HG02885 (cell line): ENCODE measurements around the gene WDR75.
"Not testable (repeated sequence)": the region's sequence is repeated elsewhere in the genome, so short reads cannot be mapped to it uniquely, and the experiment has no call there.

ENCODE experiments used
- ATAC-seq: cut with Tn5 transposase; IDR thresholded peaks from one replicate; pipeline ENCODE4 v1.9.1; 2021; ENCODE audit warnings: mild to moderate bottlenecking; ENCODE audit not compliant: unreplicated experiment, poor library complexity

The WDR75 gene

DNA sequence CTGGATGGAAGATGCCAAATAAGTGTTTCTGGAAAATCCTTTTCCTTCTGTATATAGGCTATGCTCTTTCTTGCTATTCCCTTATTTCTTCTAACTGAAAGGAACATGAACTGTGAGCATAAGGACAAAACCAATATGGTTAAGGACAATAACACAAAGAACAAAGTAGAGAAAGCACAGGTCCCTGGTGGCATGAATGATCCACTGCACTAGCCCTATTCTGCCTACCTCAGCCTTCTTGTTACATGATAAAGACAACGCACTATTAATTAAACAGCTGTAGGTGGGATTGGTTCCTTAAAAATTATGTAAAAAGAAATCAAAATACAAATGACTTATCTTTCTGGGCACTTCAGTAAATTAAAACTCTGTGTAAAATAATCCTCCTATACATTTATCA lies 1.9 kb upstream of the WDR75 start:
- ATAC-seq: no peak

DNA sequence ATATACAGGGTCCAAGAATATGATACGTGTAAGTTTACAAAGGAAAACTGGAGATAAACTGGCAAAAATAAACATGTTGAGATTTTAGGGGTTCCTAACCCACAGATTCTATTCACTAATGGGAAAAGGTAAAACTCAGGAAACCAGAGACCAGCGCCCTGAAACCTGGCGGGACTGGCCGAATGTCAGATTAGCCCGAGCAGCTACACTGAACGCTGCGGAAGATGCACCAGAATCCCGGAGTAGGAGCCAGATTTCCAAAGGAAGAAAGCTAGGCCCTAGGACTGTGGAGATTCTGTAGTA lies 679 bp upstream of the WDR75 start:
- ATAC-seq: peak; percentile 30

GRCh38 chr2:189441709-189442074 lies 418 bp downstream of the WDR75 start:
- ATAC-seq: no peak

- ATAC-seq: no peak
These were observed 1.2 kb downstream of the WDR75 start for GRCh38 chr2:189442468-189442867.

GRCh38 chr2:189444322-189444721 lies 3.0 kb downstream of the WDR75 start:
- ATAC-seq: peak; percentile 29

DNA sequence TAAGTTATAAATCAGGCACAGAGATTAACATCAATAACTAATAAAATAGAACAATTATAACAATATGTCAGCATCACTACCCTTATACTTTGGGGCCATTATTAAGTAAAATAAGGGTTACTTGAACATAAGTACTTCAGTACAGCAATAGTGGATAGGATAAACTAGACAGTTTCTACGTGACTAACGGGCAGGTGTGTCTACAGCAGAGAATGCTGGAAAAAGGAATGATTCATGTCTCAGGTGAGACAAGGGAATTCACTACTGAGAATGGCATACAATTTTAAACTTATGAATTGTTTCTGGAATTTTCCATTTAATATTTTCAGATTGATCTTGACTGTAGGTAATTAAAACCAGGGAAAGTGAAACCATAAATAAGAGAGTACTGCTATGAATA lies 5.5 kb downstream of the WDR75 start:
- no peak for ATAC-seq

GRCh38 chr2:189454009-189454408 lies 12.7 kb downstream of the WDR75 start:
- no peak for ATAC-seq

- peak; percentile 34 for ATAC-seq
These were observed 23.8 kb downstream of the WDR75 start for GRCh38 chr2:189465076-189465475.

GRCh38 chr2:189465478-189465877 lies 24.2 kb downstream of the WDR75 start:
- no peak for ATAC-seq

- ATAC-seq: no peak
These were observed 24.8 kb downstream of the WDR75 start for GRCh38 chr2:189466046-189466445.

- ATAC-seq: peak; percentile 41
These were observed 25.4 kb downstream of the WDR75 start for GRCh38 chr2:189466656-189467055.

- ATAC-seq: no peak
These were observed 25.9 kb downstream of the WDR75 start for GRCh38 chr2:189467160-189467559.

GRCh38 chr2:189467593-189467992 lies 26.3 kb downstream of the WDR75 start:
- ATAC-seq: no peak

- ATAC-seq: no peak
These were observed 33.3 kb downstream of the WDR75 start for GRCh38 chr2:189474526-189474925.

DNA sequence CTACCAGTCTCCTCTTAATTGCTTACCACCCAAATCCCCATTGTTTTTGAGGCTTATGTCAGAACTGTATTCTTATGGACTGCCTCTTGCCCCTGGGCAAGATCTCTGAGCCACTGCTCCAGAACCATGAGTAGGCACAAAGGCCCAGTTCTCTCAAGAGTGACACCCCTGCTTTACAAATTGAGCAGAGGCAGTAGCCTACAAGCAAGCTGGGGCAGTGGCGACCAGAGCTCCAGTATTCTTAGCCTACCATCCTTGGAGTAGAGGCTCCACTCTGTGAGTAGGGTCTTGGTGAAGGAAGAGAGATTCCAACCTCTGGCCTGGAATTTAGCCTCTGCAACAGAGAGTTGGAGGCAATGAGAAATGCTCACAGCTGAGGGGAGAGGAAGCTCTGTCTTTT lies 36.5 kb downstream of the WDR75 start:
- ATAC-seq: no peak

GRCh38 chr2:189478289-189478688 lies 37.0 kb downstream of the WDR75 start:
- ATAC-seq: not testable (repeated sequence)

DNA sequence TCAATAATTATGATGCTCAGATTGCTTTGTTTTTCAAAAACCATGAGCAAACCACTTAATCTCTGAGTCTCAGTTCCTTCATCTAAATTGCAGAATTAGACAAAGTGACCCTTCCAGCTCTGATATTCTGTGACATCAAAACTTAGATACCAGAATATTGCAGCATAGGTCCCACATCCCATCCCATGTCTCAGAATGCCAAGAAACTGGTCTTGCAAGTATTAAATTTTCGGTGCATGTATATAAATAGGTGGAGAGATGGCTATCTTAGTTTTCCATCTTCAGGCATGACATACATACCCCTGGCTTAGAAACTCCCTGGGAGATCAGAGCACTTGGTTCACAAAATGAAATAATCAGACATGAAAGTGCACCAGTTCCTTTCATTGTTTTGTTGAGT lies 39.8 kb downstream of the WDR75 start:
- ATAC-seq: no peak

- ATAC-seq: no peak
These were observed 42.3 kb downstream of the WDR75 start for GRCh38 chr2:189483571-189483970.

DNA sequence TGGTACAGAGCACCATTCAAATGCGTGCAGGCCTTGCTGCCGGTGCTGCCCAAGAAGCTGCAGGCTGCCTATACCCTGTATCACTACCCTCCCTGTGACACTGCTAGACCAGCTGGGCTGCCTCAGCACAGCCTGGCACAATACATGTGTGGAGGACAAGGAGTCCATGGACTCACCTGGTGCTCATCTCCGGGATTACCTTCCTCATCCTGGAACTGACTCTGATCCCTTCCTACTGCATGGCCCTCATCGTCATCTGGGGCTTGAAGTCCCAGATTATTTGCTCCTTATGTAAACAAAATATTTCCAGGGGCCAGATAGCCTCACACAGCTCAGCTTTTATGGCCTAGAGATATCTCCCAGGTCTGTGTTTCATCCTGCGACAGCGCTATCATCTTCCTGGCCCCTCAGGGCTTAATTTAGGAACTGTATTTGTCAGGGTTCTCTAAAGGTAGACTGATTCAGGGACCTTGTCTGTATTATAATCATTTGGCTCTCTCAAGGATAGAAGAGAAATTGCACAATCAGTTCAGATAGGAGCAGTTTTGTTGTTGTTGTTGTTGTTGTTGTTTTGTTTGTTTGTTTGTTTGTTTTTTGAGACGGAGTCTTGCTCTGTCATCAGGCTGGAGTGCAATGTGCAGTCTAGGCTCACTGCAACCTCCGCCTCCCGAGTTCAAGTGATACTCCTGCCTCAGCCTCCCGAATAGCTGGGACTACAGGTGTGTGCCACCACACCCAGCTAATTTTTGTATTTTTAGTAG lies 42.9 kb downstream of the WDR75 start:
- no peak for ATAC-seq

GRCh38 chr2:189485146-189485545 lies 43.9 kb downstream of the WDR75 start:
- no peak for ATAC-seq

GRCh38 chr2:189486237-189486770 lies 45.0 kb downstream of the WDR75 start:
- no peak for ATAC-seq

DNA sequence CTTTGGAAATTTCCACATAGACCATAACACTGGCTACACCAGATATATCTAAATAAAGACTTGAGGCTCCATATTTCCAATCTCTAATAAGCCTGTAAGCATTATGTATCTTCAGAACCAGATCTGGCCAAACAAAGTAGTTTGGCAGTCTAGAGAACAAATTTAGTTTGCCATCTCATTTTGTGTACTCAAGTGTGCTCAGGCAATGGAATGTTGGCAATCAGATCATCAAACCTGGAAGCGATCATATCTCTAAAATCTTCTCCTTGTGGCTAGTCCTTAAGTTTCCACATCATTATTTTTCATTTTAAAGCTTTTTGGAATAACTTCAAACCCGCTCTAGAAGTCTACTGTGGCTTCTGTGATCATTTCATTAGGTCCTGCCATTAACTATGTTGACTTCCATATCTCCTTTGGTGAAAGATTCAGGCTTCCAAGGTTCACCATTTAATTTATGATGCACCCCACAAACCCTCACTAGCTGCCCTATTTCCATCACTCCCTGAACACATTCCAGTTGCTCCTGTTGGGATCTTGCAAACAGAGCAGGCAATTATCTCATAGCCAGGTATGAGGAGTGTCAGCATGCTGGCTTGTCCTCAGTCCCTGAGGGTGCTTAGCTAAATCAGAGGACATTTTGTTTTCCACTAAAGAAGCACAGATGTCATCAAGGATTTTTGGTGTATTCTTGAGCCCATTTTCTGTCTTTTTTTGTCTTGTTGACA lies 46.2 kb downstream of the WDR75 start:
- ATAC-seq: no peak
